Globus pallidus (tissue), 1 donor: ENCODE data around the gene HBE1.
"Not testable (repeated sequence)": the region's sequence is repeated elsewhere in the genome, so short reads cannot be mapped to it uniquely, and the experiment has no call there.

Experiments
- DNase-seq: peaks from one replicate; pipeline ENCODE4 v3.0.0-alpha.2; 2015; ENCODE audit warnings: low spot score

HBE1 gene

DNA sequence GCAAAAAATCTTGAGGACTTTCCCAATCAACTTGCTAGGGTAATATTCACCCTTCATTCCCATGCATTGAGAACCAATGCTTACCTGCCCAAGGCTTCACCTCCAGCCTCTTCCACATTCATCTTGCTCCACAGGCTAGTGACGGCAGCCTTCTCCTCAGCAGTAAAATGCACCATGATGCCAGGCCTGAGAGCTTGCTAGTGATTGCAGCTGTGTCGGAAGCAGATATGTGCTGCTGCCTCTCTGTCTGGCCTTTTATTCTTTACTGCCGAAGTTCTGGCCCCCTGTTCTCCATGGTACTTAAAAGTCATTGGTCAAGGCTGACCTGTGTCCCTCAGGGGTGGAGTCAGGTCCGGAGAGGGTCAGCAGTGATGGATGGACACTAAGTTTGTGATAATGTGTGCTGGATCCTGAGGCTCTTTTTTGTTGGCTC, at the start of gene HBE1:
Gene HBE1 (minus strand): TSS at position 231 of the 433 bp plus-strand sequence. CDS start 55 bp downstream, at position 176.
- DNase-seq: no peak

- DNase-seq: no peak
These were observed 47.5 kb upstream of the HBE1 start for GRCh38 chr11:5317292-5317691.

DNA sequence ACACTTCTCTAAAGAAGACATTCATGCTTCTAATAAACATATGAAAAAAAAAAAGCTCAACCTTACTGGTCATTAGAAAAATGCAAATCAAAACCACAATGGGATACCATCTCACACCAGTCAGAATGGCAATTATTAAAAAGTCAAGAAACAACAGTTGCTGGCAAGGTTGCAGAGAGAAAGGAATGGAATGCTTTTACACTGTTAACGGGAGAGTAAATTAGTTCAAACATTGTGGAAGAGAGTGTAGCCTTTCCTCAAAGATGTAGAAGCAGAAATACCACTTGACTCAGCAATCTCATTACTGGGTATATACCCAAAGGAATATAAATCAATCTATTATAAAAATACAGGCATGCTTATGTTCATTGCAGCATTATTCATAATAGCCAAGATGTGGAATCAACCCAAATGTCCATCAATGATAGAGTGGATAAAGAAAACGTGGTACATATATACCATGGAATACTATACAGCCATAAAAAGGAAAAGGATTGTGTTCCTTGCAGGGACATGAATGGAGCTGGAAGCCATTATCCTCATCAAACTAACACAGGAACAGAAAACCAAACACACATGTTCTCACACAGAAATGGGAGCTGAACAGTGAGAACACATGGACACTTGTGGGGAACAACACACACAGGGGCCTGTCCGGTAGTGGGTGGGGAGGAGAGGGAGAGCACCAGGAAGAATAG, 43.7 kb upstream of the HBE1 start:
- not testable (repeated sequence) for DNase-seq

DNA sequence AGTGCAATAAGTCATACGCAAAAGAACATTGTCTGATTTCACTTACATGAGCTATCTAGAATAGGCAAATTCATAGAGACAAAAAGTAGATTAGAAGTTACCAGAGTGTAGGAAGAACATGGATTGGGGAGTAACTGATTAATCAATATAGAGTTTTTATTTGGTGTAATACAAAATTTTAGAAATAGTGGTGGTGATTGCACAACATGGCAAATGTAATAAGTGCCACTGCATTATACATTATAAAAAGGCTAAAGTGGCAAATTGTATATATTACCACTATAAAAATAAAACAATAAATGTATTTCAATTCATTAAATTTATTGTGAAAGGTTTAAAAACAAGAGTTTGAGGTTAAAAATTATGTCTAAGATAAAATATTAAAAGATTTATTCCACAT, 40.7 kb upstream of the HBE1 start:
- DNase-seq: no peak

- no peak for DNase-seq
These were observed 37.7 kb upstream of the HBE1 start for GRCh38 chr11:5307256-5308019.

- DNase-seq: no peak
These were observed 34.3 kb upstream of the HBE1 start for GRCh38 chr11:5304046-5304445.

DNA sequence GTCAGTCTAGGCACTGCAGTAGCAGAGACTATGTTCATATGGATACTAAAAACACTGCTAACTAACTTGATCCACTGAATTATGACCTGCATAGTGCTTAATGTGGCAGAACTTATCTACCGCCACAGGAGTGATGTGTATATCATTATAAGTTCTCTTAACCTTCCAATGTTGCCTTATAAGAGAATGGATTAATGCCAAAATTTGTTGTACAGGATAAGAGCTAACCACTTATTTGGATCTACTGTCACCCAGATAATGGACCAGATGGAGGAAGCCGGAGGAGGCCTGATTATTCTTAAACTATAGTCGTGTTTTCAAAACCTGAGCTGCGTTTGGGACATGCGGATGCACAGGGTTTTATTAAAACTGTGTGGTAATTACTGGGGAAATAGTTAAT, 33.9 kb upstream of the HBE1 start:
- DNase-seq: no peak

- no peak for DNase-seq
These were observed 32.1 kb upstream of the HBE1 start, which contains the start of gene OR51B4 for GRCh38 chr11:5301846-5302245. Gene OR51B4 (minus strand): TSS chr11:5301946. CDS start chr11:5301946, 0 bp downstream.

- DNase-seq: no peak
These were observed 30.5 kb upstream of the HBE1 start for GRCh38 chr11:5300251-5300650.

GRCh38 chr11:5298451-5298850, 28.7 kb upstream of the HBE1 start:
- DNase-seq: no peak

- DNase-seq: no peak
These were observed 28.1 kb upstream of the HBE1 start for GRCh38 chr11:5297721-5298323.

DNA sequence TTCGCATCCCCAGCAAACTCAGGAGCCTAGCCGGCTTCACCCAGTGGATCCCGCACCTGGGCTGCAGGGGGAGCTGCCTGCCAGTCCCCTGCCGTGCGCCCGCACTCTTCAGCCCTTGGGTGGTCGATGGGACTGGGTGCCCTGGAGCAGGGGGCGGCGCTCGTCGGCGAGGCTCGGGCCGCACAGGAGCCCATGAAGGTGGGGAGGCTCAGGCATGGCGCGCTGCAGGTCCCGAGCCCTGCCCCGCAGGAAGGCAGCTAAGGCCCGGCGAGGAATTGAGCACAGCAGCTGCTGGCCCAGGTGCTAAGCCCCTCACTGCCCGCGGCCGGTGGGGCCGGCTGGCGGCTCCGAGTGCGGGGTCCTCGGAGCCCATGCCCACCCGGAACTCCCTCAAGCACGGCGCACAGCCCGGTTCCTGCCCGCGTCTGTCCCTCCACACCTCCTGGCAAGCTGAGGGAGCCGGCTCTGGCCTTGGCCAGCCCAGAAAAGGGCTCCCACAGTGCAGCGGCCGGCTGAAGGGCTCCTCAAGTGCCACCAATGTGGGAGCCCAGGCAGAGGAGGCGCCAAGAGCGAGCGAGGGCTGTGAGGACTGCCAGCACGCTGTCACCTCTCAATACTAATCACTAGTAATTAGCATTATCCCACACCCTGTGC, 24.7 kb upstream of the HBE1 start:
- not testable (repeated sequence) for DNase-seq

GRCh38 chr11:5293028-5293427, 23.3 kb upstream of the HBE1 start:
- no peak for DNase-seq

GRCh38 chr11:5291207-5291838, 21.6 kb upstream of the HBE1 start:
- no peak for DNase-seq

- no peak for DNase-seq
These were observed 20.4 kb upstream of the HBE1 start for GRCh38 chr11:5290106-5290505.

- DNase-seq: no peak
These were observed 20.0 kb upstream of the HBE1 start for GRCh38 chr11:5289696-5290095.

DNA sequence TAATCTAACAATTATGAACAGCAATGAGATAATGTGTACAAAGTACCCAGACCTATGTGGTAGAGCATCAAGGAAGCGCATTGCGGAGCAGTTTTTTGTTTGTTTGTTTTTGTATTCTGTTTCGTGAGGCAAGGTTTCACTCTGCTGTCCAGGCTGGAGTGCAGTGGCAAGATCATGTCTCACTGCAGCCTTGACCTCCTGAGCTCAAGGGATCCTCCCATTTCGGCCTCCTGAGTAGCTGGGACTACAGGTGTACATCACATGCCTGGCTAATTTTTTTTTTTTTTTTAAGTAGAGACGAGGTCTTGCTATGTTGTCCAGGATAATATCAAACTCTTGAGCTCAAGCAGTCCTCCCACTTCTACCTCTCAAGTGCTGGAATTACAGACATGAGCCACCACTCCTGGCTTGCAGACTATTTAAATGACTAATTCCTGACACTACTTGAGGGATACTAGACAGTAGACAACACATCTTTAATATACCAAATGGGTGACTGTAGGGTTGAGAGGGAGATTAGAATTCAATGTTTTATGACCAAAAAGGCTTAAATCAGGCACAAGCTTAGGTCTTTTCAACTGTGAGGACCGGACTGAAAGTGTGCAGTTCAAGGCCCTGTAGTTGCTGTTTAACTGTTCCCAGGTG, 19.3 kb upstream of the HBE1 start:
- DNase-seq: no peak

DNA sequence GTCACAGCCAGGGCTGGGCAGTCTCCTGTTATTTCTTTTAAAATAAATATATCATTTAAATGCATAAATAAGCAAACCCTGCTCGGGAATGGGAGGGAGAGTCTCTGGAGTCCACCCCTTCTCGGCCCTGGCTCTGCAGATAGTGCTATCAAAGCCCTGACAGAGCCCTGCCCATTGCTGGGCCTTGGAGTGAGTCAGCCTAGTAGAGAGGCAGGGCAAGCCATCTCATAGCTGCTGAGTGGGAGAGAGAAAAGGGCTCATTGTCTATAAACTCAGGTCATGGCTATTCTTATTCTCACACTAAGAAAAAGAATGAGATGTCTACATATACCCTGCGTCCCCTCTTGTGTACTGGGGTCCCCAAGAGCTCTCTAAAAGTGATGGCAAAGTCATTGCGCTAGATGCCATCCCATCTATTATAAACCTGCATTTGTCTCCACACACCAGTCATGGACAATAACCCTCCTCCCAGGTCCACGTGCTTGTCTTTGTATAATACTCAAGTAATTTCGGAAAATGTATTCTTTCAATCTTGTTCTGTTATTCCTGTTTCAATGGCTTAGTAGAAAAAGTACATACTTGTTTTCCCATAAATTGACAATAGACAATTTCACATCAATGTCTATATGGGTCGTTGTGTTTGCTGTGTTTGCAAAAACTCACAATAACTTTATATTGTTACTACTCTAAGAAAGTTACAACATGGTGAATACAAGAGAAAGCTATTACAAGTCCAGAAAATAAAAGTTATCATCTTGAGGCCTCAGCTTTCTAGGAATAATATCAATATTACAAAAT, 18.6 kb upstream of the HBE1 start:
- no peak for DNase-seq

GRCh38 chr11:5286901-5287300, 17.2 kb upstream of the HBE1 start:
- DNase-seq: no peak

DNA sequence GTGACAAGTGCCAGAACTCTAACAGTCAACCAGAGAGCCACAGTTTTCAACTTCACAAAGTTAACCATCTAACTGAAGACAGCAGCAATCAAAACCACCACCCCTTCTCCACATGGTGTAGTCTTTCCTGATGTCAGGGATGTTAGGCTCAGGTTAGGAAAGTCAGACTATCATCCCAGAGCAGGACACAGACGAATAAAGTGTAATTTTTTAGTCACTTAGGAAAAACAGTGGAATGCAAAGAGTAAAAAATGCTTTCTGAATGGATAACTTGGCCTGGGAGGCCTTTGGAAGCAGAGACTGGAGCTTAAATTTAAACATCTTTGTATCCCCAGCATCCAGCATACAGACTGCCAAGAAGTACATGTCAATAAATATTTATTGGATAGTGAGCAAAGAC, 16.6 kb upstream of the HBE1 start:
- DNase-seq: no peak
